Neural cell (in vitro differentiated cells): ENCODE measurements around the gene ZNF778. TPM values are rescaled to one million over a fixed set of nuclear protein-coding genes. Genes with fewer than 3 reads are reported as not detected.

Experiments used
- H2AFZ ChIP-seq: fragments of 200-600, 300-800 bp; sonication (generic), shearing (Covaris generic); 2 replicates; pipeline ENCODE4 v1.6.0; 2014; ENCODE audit warnings: low read depth, mild to moderate bottlenecking, antibody characterized with exemption, low read length, moderate library complexity
- H3F3A ChIP-seq: fragments of 200-600 bp; shearing (Covaris generic); 2 replicates; pipeline ENCODE4 v1.6.1; 2016; ENCODE audit warnings: mild to moderate bottlenecking, moderate library complexity, mixed read lengths, antibody characterized with exemption, low read length; ENCODE audit not compliant: insufficient read depth, poor library complexity, severe bottlenecking
- H3K27ac ChIP-seq: fragments of 200-600, 300-800 bp; sonication (generic), shearing (Covaris generic); 2 replicates; pipeline ENCODE4 v1.5.1; 2014; ENCODE audit warnings: mild to moderate bottlenecking, low read length, moderate library complexity
- H3K27me3 ChIP-seq: fragments of 300-800, 200-600 bp; sonication (generic), shearing (Covaris generic); 2 replicates; pipeline ENCODE4 v1.6.0; 2014; ENCODE audit warnings: mild to moderate bottlenecking, low read depth, low read length, moderate library complexity; ENCODE audit not compliant: insufficient read depth
- H3K36me3 ChIP-seq: fragments of 300-800, 200-600 bp; sonication (generic), shearing (Covaris generic); 2 replicates; pipeline ENCODE4 v1.5.1; 2014; ENCODE audit warnings: mild to moderate bottlenecking, antibody characterized with exemption, low read length, moderate library complexity; ENCODE audit not compliant: insufficient read depth
- H3K4me2 ChIP-seq: fragments of 300-800, 200-600 bp; sonication (generic), shearing (Covaris generic); 2 replicates; pipeline ENCODE4 v1.6.0; 2014; ENCODE audit warnings: mild to moderate bottlenecking, low read length
- H3K4me3 ChIP-seq: fragments of 300-800, 200-600 bp; sonication (generic), shearing (Covaris generic); 2 replicates; pipeline ENCODE4 v1.5.1; 2014; ENCODE audit warnings: mild to moderate bottlenecking, low read length, moderate library complexity
- H3K79me2 ChIP-seq: fragments of 200-600 bp; shearing (Covaris generic); replicated peaks from 2 replicates; pipeline ENCODE4 v1.6.0; 2014; ENCODE audit warnings: mild to moderate bottlenecking, low read length, moderate library complexity; ENCODE audit not compliant: insufficient read depth
- H3K9ac ChIP-seq: fragments of 300-800, 200-600 bp; sonication (generic), shearing (Covaris generic); 2 replicates; pipeline ENCODE4 v1.6.1; 2016; ENCODE audit warnings: mild to moderate bottlenecking, low read length, mixed read lengths
- H3K9me2 ChIP-seq: fragments of 200-600 bp; shearing (Covaris generic); 2 replicates; pipeline ENCODE4 v1.6.1; 2016; ENCODE audit warnings: mild to moderate bottlenecking, low read length, mixed read lengths; ENCODE audit not compliant: insufficient read depth
- H3K9me3 ChIP-seq: fragments of 200-600, 300-800 bp; sonication (generic), shearing (Covaris generic); 2 replicates; pipeline ENCODE4 v1.6.1; 2016; ENCODE audit warnings: mild to moderate bottlenecking, mixed run types, low read length, moderate library complexity, mixed read lengths
- H4K20me1 ChIP-seq: fragments of 200-600 bp; shearing (Covaris generic); 2 replicates; pipeline ENCODE4 v1.6.1; 2016; ENCODE audit warnings: mild to moderate bottlenecking, mixed run types; ENCODE audit not compliant: insufficient read depth
- EP300 ChIP-seq: fragments of 450-650 bp; conservative IDR thresholded peaks from 2 replicates; pipeline ENCODE4 v1.6.1; 2014; ENCODE audit warnings: antibody characterized with exemption, mild to moderate bottlenecking, moderate library complexity; ENCODE audit not compliant: poor library complexity, severe bottlenecking
- EZH2 ChIP-seq: fragments of 200-600, 300-800 bp; shearing (Covaris generic), sonication (generic); IDR thresholded peaks from 2 replicates; pipeline ENCODE4 v1.6.1; 2014; ENCODE audit warnings: antibody characterized with exemption, low read length, borderline replicate concordance, mild to moderate bottlenecking; ENCODE audit not compliant: insufficient read depth, poor library complexity, severe bottlenecking
- MXI1 ChIP-seq: fragments of 450-650 bp; conservative IDR thresholded peaks from 2 replicates; pipeline ENCODE4 v1.6.1; 2014; ENCODE audit warnings: antibody characterized with exemption, mild to moderate bottlenecking; ENCODE audit not compliant: poor library complexity, severe bottlenecking
- POLR2AphosphoS5 ChIP-seq: IDR thresholded peaks from 2 replicates; pipeline ENCODE4 v1.6.1; 2012
- RAD21 ChIP-seq: fragments of 450-650 bp; conservative IDR thresholded peaks from 2 replicates; pipeline ENCODE4 v1.6.1; 2014; ENCODE audit warnings: antibody characterized with exemption, mild to moderate bottlenecking, moderate library complexity
- SMC3 ChIP-seq: fragments of 450-650 bp; conservative IDR thresholded peaks from 2 replicates; pipeline ENCODE4 v1.6.1; 2014; ENCODE audit warnings: antibody characterized with exemption, mild to moderate bottlenecking, moderate library complexity; ENCODE audit not compliant: poor library complexity
- TAF1 ChIP-seq: IDR thresholded peaks from 2 replicates; pipeline ENCODE4 v1.6.1; 2012; ENCODE audit warnings: low read depth
- polyA plus RNA-seq: library from polyadenylated mRNA; depleted of rRNA; stranded (reverse); fragments of >200 nt; gene quantifications from 2 replicates; pipeline ENCODE4 v1.2.3, GENCODE V29; 2014
- TF ChIP-seq, protein P1 (sequence below): IDR thresholded peaks from 2 replicates; pipeline ENCODE4 v1.6.1; 2012; ENCODE audit warnings: borderline replicate concordance
- TF ChIP-seq, protein P2 (sequence below): fragments of 450-650 bp; IDR thresholded peaks from 2 replicates; pipeline ENCODE4 v1.5.1; 2014; ENCODE audit warnings: antibody characterized with exemption, mild to moderate bottlenecking, moderate library complexity; ENCODE audit not compliant: poor library complexity, severe bottlenecking

The ZNF778 gene
- polyA plus RNA-seq, 1 donor from 2014 or later = 14.7 TPM

DNA sequence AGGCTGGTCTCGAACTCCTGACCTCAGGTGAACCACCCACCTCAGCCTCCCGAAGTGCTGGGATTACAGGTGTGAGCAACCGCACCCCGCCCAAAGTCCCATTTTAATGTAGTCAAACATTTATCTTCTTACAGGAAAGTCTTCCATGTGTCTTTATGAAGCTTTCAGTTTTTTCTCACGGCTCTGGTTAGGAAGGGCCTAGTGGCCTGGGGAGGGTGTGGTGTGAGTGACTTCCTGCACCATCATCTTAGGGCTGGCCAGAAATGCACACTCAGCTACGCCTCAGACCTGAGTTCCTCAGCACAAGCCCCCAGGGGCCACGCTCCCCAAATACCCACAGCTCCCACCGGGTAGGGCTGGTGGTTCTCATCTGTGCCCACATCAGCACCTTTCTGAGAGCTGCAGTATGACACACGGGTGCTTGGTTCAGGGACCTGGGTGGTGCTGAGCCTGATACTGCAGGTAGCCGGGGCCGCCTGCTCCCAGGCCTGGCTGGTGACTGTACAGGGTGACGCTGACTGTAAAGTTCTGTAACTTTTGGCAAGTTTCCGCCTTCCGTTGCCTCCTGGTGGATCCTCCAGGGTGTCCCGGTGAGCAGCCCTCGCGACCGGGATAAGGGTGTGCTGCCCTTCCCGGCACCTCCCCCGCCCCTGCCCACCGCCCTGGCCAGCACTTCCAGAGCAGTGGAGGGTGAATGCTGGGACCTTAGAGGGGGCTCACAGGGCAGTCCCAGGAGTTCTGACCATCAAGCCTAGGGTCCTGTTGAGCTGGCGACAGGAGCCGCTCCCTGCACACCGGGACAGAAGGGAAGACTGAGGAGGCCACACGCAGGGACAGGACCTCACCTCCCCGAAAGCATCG, 52.5 kb downstream of the ZNF778 start:
- Histone ChIP-seq H3K4me2 (no peak overlapping the region), H2AFZ (no peak overlapping the region), H3K4me3 (no peak overlapping the region), H3K79me2 (no peaks in the 10 kb centered on the region), H3K27ac (no peak overlapping the region), H3K27me3 (no peaks in the 10 kb centered on the region), H3K9me2 (no peaks in the 10 kb centered on the region), H3K36me3 (peaks cover 5% of the 10 kb centered on the region), H3K9ac (no peak overlapping the region), H4K20me1 (no peaks in the 10 kb centered on the region), H3F3A (no peaks in the 10 kb centered on the region), H3K9me3 (no peaks in the 10 kb centered on the region)
- no peak for TF ChIP-seq SMC3
- TF ChIP-seq POLR2AphosphoS5 = no peak
- TF ChIP-seq, protein P1, sequence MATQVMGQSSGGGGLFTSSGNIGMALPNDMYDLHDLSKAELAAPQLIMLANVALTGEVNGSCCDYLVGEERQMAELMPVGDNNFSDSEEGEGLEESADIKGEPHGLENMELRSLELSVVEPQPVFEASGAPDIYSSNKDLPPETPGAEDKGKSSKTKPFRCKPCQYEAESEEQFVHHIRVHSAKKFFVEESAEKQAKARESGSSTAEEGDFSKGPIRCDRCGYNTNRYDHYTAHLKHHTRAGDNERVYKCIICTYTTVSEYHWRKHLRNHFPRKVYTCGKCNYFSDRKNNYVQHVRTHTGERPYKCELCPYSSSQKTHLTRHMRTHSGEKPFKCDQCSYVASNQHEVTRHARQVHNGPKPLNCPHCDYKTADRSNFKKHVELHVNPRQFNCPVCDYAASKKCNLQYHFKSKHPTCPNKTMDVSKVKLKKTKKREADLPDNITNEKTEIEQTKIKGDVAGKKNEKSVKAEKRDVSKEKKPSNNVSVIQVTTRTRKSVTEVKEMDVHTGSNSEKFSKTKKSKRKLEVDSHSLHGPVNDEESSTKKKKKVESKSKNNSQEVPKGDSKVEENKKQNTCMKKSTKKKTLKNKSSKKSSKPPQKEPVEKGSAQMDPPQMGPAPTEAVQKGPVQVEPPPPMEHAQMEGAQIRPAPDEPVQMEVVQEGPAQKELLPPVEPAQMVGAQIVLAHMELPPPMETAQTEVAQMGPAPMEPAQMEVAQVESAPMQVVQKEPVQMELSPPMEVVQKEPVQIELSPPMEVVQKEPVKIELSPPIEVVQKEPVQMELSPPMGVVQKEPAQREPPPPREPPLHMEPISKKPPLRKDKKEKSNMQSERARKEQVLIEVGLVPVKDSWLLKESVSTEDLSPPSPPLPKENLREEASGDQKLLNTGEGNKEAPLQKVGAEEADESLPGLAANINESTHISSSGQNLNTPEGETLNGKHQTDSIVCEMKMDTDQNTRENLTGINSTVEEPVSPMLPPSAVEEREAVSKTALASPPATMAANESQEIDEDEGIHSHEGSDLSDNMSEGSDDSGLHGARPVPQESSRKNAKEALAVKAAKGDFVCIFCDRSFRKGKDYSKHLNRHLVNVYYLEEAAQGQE = no peak
- TF ChIP-seq TAF1 = no peak
- TF ChIP-seq EZH2 = no peak
- no peak for TF ChIP-seq MXI1
- TF ChIP-seq, protein P2, sequence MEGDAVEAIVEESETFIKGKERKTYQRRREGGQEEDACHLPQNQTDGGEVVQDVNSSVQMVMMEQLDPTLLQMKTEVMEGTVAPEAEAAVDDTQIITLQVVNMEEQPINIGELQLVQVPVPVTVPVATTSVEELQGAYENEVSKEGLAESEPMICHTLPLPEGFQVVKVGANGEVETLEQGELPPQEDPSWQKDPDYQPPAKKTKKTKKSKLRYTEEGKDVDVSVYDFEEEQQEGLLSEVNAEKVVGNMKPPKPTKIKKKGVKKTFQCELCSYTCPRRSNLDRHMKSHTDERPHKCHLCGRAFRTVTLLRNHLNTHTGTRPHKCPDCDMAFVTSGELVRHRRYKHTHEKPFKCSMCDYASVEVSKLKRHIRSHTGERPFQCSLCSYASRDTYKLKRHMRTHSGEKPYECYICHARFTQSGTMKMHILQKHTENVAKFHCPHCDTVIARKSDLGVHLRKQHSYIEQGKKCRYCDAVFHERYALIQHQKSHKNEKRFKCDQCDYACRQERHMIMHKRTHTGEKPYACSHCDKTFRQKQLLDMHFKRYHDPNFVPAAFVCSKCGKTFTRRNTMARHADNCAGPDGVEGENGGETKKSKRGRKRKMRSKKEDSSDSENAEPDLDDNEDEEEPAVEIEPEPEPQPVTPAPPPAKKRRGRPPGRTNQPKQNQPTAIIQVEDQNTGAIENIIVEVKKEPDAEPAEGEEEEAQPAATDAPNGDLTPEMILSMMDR = no peak
- TF ChIP-seq EP300 = no peak

- no peaks in the 10 kb centered on the region for H3K9me3 ChIP-seq
- TF ChIP-seq EP300 (no peak), SMC3 (no peak), MXI1 (no peak), RAD21 (no peak), TAF1 (no peak), EZH2 (no peak), POLR2AphosphoS5 (no peak)
- TF ChIP-seq, protein P1 = no peak
- TF ChIP-seq, protein P2 = no peak
- no peaks in the 10 kb centered on the region for H3K27me3 ChIP-seq
- H2AFZ ChIP-seq = no peak overlapping the region
- no peaks in the 10 kb centered on the region for H3K9me2 ChIP-seq
- no peak overlapping the region for H3K4me3 ChIP-seq
- no peak overlapping the region for H3K4me2 ChIP-seq
- H3K9ac ChIP-seq = no peak overlapping the region
- H3K36me3 ChIP-seq = peaks cover 5% of the 10 kb centered on the region
- no peak overlapping the region for H3K27ac ChIP-seq
- H4K20me1 ChIP-seq = no peaks in the 10 kb centered on the region
- no peaks in the 10 kb centered on the region for H3K79me2 ChIP-seq
- no peaks in the 10 kb centered on the region for H3F3A ChIP-seq
Observed at GRCh38 chr16:89270666-89271345, 53.3 kb downstream of the ZNF778 start.
